OCI-LY1 (cell line): ENCODE data around the gene TTC23.

ENCODE experiments used
- EZH2 ChIP-seq: fragments of 200-600 bp; sonication (generic), shearing (Covaris generic); IDR thresholded peaks from 2 replicates; pipeline ENCODE4 v1.8.0; 2017; ENCODE audit warnings: borderline replicate concordance, mixed run types, mild to moderate bottlenecking, antibody characterized with exemption, low read length, moderate library complexity, mixed read lengths
- TF ChIP-seq, protein P1 (sequence below): fragments of 200-600 bp; sonication (generic), shearing (Covaris generic); IDR thresholded peaks from 2 replicates; pipeline ENCODE4 v1.5.1; 2017; ENCODE audit warnings: mild to moderate bottlenecking, antibody characterized with exemption, low read length, moderate library complexity, mixed read lengths

DNA sequence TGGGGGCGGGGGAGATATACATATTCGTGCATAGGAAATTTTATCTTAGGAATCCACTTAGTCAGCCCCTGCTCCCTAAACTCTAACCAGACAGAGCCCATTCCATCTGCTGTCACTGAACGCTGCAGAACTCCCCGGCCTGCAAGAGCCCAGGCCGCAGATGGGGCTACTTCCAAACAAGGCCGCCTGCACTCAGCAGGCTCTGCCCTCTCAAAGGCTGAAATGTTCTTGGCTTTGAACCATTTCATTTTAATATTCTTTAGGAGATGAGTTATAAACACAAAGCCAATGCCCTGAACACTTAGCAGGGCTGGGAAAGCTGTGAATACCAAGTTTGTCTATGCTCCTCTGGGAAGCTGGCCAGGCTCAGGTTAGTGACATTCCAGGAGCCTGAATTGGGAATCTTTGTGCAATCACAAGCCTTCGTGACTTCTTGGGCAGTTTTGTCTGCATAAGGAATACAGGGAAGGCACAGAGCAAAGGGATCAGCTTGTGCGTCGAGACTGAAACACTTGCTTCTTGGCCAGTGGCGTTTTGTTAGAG is 79.5 kb downstream of the TTC23 start:
- TF ChIP-seq, protein P1, sequence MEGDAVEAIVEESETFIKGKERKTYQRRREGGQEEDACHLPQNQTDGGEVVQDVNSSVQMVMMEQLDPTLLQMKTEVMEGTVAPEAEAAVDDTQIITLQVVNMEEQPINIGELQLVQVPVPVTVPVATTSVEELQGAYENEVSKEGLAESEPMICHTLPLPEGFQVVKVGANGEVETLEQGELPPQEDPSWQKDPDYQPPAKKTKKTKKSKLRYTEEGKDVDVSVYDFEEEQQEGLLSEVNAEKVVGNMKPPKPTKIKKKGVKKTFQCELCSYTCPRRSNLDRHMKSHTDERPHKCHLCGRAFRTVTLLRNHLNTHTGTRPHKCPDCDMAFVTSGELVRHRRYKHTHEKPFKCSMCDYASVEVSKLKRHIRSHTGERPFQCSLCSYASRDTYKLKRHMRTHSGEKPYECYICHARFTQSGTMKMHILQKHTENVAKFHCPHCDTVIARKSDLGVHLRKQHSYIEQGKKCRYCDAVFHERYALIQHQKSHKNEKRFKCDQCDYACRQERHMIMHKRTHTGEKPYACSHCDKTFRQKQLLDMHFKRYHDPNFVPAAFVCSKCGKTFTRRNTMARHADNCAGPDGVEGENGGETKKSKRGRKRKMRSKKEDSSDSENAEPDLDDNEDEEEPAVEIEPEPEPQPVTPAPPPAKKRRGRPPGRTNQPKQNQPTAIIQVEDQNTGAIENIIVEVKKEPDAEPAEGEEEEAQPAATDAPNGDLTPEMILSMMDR = no peak
- no peak for TF ChIP-seq EZH2
